GM15510 (cell line): ENCODE results near the gene PCDHA10.

Experiments used
- POLR2A ChIP-seq: IDR thresholded peaks from 3 replicates; pipeline ENCODE4 v1.6.1; 2011; ENCODE audit warnings: borderline replicate concordance; ENCODE audit not compliant: insufficient read length; ENCODE audit errors: extremely low read depth

The PCDHA10 gene

GRCh38 chr5:140855772-140856674, at the start of gene PCDHA10:
PCDHA10 (plus strand) TSS chr5:140855897; CDS start chr5:140856049, 152 bp downstream.
- TF ChIP-seq POLR2A = no peak

- no peak for TF ChIP-seq POLR2A
Measured at GRCh38 chr5:140806834-140807775, 48.6 kb upstream of the PCDHA10 start, which contains the start of gene PCDHA4. PCDHA4 (plus strand) TSS chr5:140807068.

- no peak for TF ChIP-seq POLR2A
Measured at GRCh38 chr5:140808889-140809291, 46.8 kb upstream of the PCDHA10 start.

GRCh38 chr5:140821375-140822280, 34.1 kb upstream of the PCDHA10 start, which contains the start of gene PCDHA5:
PCDHA5 (plus strand) TSS chr5:140821613.
- no peak for TF ChIP-seq POLR2A

- TF ChIP-seq POLR2A = no peak
Measured at GRCh38 chr5:140822281-140822629, 33.4 kb upstream of the PCDHA10 start.

GRCh38 chr5:140823475-140823874, 32.2 kb upstream of the PCDHA10 start:
- TF ChIP-seq POLR2A = no peak

- no peak for TF ChIP-seq POLR2A
Measured at GRCh38 chr5:140827704-140828361, 27.9 kb upstream of the PCDHA10 start, which contains the start of gene PCDHA6. PCDHA6 (plus strand) TSS chr5:140827960; CDS start chr5:140828092, 132 bp downstream.

- no peak for TF ChIP-seq POLR2A
Measured at GRCh38 chr5:140828362-140828737, 27.3 kb upstream of the PCDHA10 start.

GRCh38 chr5:140833993-140834392, 21.7 kb upstream of the PCDHA10 start, which contains the start of gene PCDHA7:
PCDHA7 (plus strand) TSS chr5:140834269; CDS start chr5:140834384, 115 bp downstream.
- no peak for TF ChIP-seq POLR2A

GRCh38 chr5:140835622-140836510, 19.8 kb upstream of the PCDHA10 start:
- TF ChIP-seq POLR2A = no peak

- no peak for TF ChIP-seq POLR2A
Measured at GRCh38 chr5:140840978-140841962, 14.4 kb upstream of the PCDHA10 start, which contains the start of gene PCDHA8. PCDHA8 (plus strand) TSS chr5:140841187; CDS start chr5:140841322, 135 bp downstream.

GRCh38 chr5:140842798-140843733, 12.6 kb upstream of the PCDHA10 start:
- no peak for TF ChIP-seq POLR2A
